GM19455 (cell line): ENCODE measurements around the gene TRIP4.
"Not testable (repeated sequence)": the region's sequence is repeated elsewhere in the genome, so short reads cannot be mapped to it uniquely, and the experiment has no call there.

Source experiments
- ATAC-seq: cut with Tn5 transposase; IDR thresholded peaks from one replicate; pipeline ENCODE4 v1.9.1; 2021; ENCODE audit not compliant: unreplicated experiment

The TRIP4 gene

GRCh38 chr15:64387562-64388168 is at the start of gene TRIP4:
TRIP4 (plus strand) TSS chr15:64387836; CDS start chr15:64387864, 28 bp downstream.
- peak; percentile 92 for ATAC-seq

- ATAC-seq: no peak
Observed at GRCh38 chr15:64340355-64340754, 47.3 kb upstream of the TRIP4 start.

GRCh38 chr15:64341961-64342360 is 45.7 kb upstream of the TRIP4 start:
- ATAC-seq: no peak

GRCh38 chr15:64343222-64343621 is 44.4 kb upstream of the TRIP4 start:
- no peak for ATAC-seq

- no peak for ATAC-seq
Observed at GRCh38 chr15:64343841-64344240, 43.8 kb upstream of the TRIP4 start.

- ATAC-seq: no peak
Observed at GRCh38 chr15:64344651-64345294, 42.9 kb upstream of the TRIP4 start.

- not testable (repeated sequence) for ATAC-seq
Observed at GRCh38 chr15:64346242-64346641, 41.4 kb upstream of the TRIP4 start.

GRCh38 chr15:64348455-64348854 is 39.2 kb upstream of the TRIP4 start:
- ATAC-seq: no peak

GRCh38 chr15:64349375-64349774 is 38.3 kb upstream of the TRIP4 start:
- ATAC-seq: no peak

GRCh38 chr15:64351265-64351664 is 36.4 kb upstream of the TRIP4 start:
- no peak for ATAC-seq

- ATAC-seq: no peak
Observed at GRCh38 chr15:64354688-64355344, 32.8 kb upstream of the TRIP4 start.

GRCh38 chr15:64355348-64355943 is 32.2 kb upstream of the TRIP4 start:
- peak; percentile 13 for ATAC-seq

GRCh38 chr15:64355944-64356709 is 31.5 kb upstream of the TRIP4 start, which contains the start of gene CSNK1G1:
CSNK1G1 (minus strand) TSS chr15:64356173; CDS start chr15:64300499, 55,674 bp downstream.
- ATAC-seq: peak; percentile 96

GRCh38 chr15:64356710-64357040 is 31.0 kb upstream of the TRIP4 start:
- ATAC-seq: no peak

GRCh38 chr15:64361259-64361658 is 26.4 kb upstream of the TRIP4 start:
- no peak for ATAC-seq

GRCh38 chr15:64369078-64369607 is 18.5 kb upstream of the TRIP4 start:
- no peak for ATAC-seq

- ATAC-seq: not testable (repeated sequence)
Observed at GRCh38 chr15:64371383-64371782, 16.3 kb upstream of the TRIP4 start.

- no peak for ATAC-seq
Observed at GRCh38 chr15:64373360-64373759, 14.3 kb upstream of the TRIP4 start.

- no peak for ATAC-seq
Observed at GRCh38 chr15:64379216-64379960, 8.2 kb upstream of the TRIP4 start.
